H9 (cell line): ENCODE measurements around the gene ST6GAL2. TPM values are rescaled to one million over a fixed set of nuclear protein-coding genes. Genes with fewer than 3 reads are reported as not detected.

Experiments used
- DNase-seq: peaks from one replicate; pipeline ENCODE4 v3.0.0-alpha.2; 2017
- H2AFZ ChIP-seq: one replicate; pipeline ENCODE4 v1.6.1; 2013; ENCODE audit warnings: mild to moderate bottlenecking, low read length, control low read depth, moderate library complexity
- H2AK5ac ChIP-seq: 2 replicates; pipeline ENCODE4 v1.6.1; 2013; ENCODE audit warnings: low read length, control low read depth, mixed read lengths; ENCODE audit not compliant: insufficient read length
- H2BK120ac ChIP-seq: one replicate; pipeline ENCODE4 v1.6.1; 2013; ENCODE audit warnings: low read depth, mild to moderate bottlenecking, low read length, control low read depth, inconsistent platforms; ENCODE audit not compliant: poor library complexity, severe bottlenecking
- H2BK12ac ChIP-seq: 2 replicates; pipeline ENCODE4 v1.6.1; 2013; ENCODE audit warnings: low read length, control low read depth, mixed read lengths, low read depth; ENCODE audit not compliant: insufficient read length
- H2BK15ac ChIP-seq: 2 replicates; pipeline ENCODE4 v1.6.1; 2013; ENCODE audit warnings: low read depth, low read length, control low read depth
- H2BK20ac ChIP-seq: one replicate; pipeline ENCODE4 v1.6.1; 2013; ENCODE audit warnings: low read depth, mild to moderate bottlenecking, low read length, control low read depth, inconsistent platforms; ENCODE audit not compliant: poor library complexity, severe bottlenecking
- H2BK5ac ChIP-seq: 2 replicates; pipeline ENCODE4 v1.6.1; 2013; ENCODE audit warnings: low read length, control low read depth, mixed read lengths; ENCODE audit not compliant: insufficient read length
- H3K14ac ChIP-seq: 2 replicates; pipeline ENCODE4 v1.6.1; 2013; ENCODE audit warnings: low read length, control low read depth; ENCODE audit not compliant: insufficient read depth
- H3K18ac ChIP-seq: 2 replicates; pipeline ENCODE4 v1.6.1; 2013; ENCODE audit warnings: low read depth, mild to moderate bottlenecking, mixed read lengths, low read length, control low read depth; ENCODE audit not compliant: insufficient read length
- H3K23ac ChIP-seq: 2 replicates; pipeline ENCODE4 v1.6.1; 2013; ENCODE audit warnings: low read length, control low read depth, mixed read lengths, low read depth; ENCODE audit not compliant: insufficient read length
- H3K23me2 ChIP-seq: 2 replicates; pipeline ENCODE4 v1.6.1; 2013; ENCODE audit warnings: low read depth, mild to moderate bottlenecking, mixed read lengths, low read length, control low read depth; ENCODE audit not compliant: insufficient read length, poor library complexity, severe bottlenecking
- H3K27ac ChIP-seq: 2 replicates; pipeline ENCODE4 v1.5.1; 2013; ENCODE audit warnings: low read length, control low read depth, mixed read lengths, low read depth; ENCODE audit not compliant: insufficient read length
- H3K27me3 ChIP-seq: 2 replicates; pipeline ENCODE4 v1.6.1; 2013; ENCODE audit warnings: low read length, control low read depth, inconsistent platforms; ENCODE audit not compliant: insufficient read depth
- H3K4ac ChIP-seq: 2 replicates; pipeline ENCODE4 v1.6.1; 2013; ENCODE audit warnings: low read depth, mild to moderate bottlenecking, control low read depth, inconsistent platforms, low read length, moderate library complexity
- H3K4me1 ChIP-seq: 2 replicates; pipeline ENCODE4 v1.6.1; 2013; ENCODE audit warnings: low read length, control low read depth, inconsistent platforms; ENCODE audit not compliant: insufficient read depth
- H3K4me2 ChIP-seq: 2 replicates; pipeline ENCODE4 v1.6.1; 2013; ENCODE audit warnings: low read length, control low read depth, mixed read lengths; ENCODE audit not compliant: insufficient read length, insufficient read depth
- H3K56ac ChIP-seq: 2 replicates; pipeline ENCODE4 v1.6.1; 2013; ENCODE audit warnings: low read depth, mild to moderate bottlenecking, mixed read lengths, low read length, control low read depth; ENCODE audit not compliant: insufficient read length
- H3K79me1 ChIP-seq: 2 replicates; pipeline ENCODE4 v1.6.1; 2013; ENCODE audit warnings: low read depth, mild to moderate bottlenecking, moderate library complexity, low read length, control low read depth, inconsistent platforms; ENCODE audit not compliant: insufficient read depth, poor library complexity, severe bottlenecking
- H3K79me2 ChIP-seq: 2 replicates; pipeline ENCODE4 v1.6.1; 2013; ENCODE audit warnings: low read length, control low read depth, inconsistent platforms; ENCODE audit not compliant: insufficient read depth
- H3K9ac ChIP-seq: 2 replicates; pipeline ENCODE4 v1.6.1; 2013; ENCODE audit warnings: low read length, control low read depth, mixed read lengths; ENCODE audit not compliant: insufficient read length; ENCODE audit errors: extremely low read depth
- H3K9me3 ChIP-seq: one replicate; pipeline ENCODE4 v1.6.1; 2013; ENCODE audit warnings: low read depth, low read length, inconsistent platforms; ENCODE audit not compliant: control insufficient read depth
- H3T11ph ChIP-seq: one replicate; pipeline ENCODE4 v1.6.1; 2013; ENCODE audit warnings: mild to moderate bottlenecking, low read length, control low read depth, inconsistent platforms
- H4K20me1 ChIP-seq: one replicate; pipeline ENCODE4 v1.6.1; 2013; ENCODE audit not compliant: control insufficient read depth, insufficient read length, insufficient read depth
- H4K5ac ChIP-seq: 2 replicates; pipeline ENCODE4 v1.6.1; 2013; ENCODE audit warnings: low read depth, mild to moderate bottlenecking, mixed read lengths, low read length, control low read depth; ENCODE audit not compliant: insufficient read length
- H4K8ac ChIP-seq: replicated peaks from 2 replicates; pipeline ENCODE4 v1.6.1; 2013; ENCODE audit warnings: low read length, control low read depth, mixed read lengths, low read depth; ENCODE audit not compliant: insufficient read length
- H4K91ac ChIP-seq: 2 replicates; pipeline ENCODE4 v1.6.1; 2013; ENCODE audit warnings: low read depth, mild to moderate bottlenecking, moderate library complexity, mixed read lengths, low read length, control low read depth; ENCODE audit not compliant: insufficient read length
- H3K27ac Mint-ChIP-seq, 3 experiments: 2 replicates in 2 of 3; 3 replicates in 1 of 3; pipeline ENCODE4 v1.8.0; 2020 to 2021; ENCODE audit warnings: mixed read lengths in 3 of 3, mild to moderate bottlenecking in 1 of 3, moderate library complexity in 1 of 3
- H3K27me3 Mint-ChIP-seq: 2 replicates; pipeline ENCODE4 v1.8.0; 2021; ENCODE audit warnings: low read depth, mild to moderate bottlenecking, moderate library complexity, mixed read lengths
- H3K36me3 Mint-ChIP-seq, 3 experiments: 2 replicates in 2 of 3; 3 replicates in 1 of 3; pipeline ENCODE4 v1.8.0; 2020 to 2021; ENCODE audit warnings: low read depth in 3 of 3, mixed read lengths in 3 of 3; ENCODE audit not compliant: insufficient read depth in 1 of 3
- H3K4me1 Mint-ChIP-seq, 2 experiments: 2 replicates each; pipeline ENCODE4 v1.8.0; 2020; ENCODE audit warnings: mixed read lengths in 2 of 2
- H3K4me3 Mint-ChIP-seq, 2 experiments: 2 replicates in 1 of 2; 3 replicates in 1 of 2; pipeline ENCODE4 v1.8.0; 2020 to 2021; ENCODE audit warnings: mild to moderate bottlenecking in 2 of 2, mixed read lengths in 2 of 2, moderate library complexity in 1 of 2
- H3K9me3 Mint-ChIP-seq, 2 experiments: 2 replicates in 1 of 2; 3 replicates in 1 of 2; pipeline ENCODE4 v1.8.0; 2020; ENCODE audit warnings: mild to moderate bottlenecking in 2 of 2, mixed read lengths in 2 of 2, moderate library complexity in 1 of 2
- WGBS: extraction: QIAGEN DNeasy Blood & Tissue Kit; methylation state at CpG from one replicate; pipeline ENCODE4 v1.1.7; 2013; ENCODE audit warnings: missing lambda C conversion rate, low lambda C conversion rate, mixed read lengths; ENCODE audit not compliant: insufficient read length; ENCODE audit errors: extremely low coverage; 5-methylcytosine and 5-hydroxymethylcytosine counted together
- total RNA-seq: library from RNA; stranded (reverse); gene quantifications from 2 replicates; pipeline ENCODE4 v1.2.1, GENCODE V29; 2021
- TF ChIP-seq, protein P1 (sequence below): fragments of 200-600 bp; sonication (generic); conservative IDR thresholded peaks from 3 replicates; pipeline ENCODE4 v1.8.0; 2021; ENCODE audit warnings: antibody characterized with exemption, mild to moderate bottlenecking

ST6GAL2 gene
- total RNA-seq, 1 experiment from 2014 or later = 7.6 TPM

DNA sequence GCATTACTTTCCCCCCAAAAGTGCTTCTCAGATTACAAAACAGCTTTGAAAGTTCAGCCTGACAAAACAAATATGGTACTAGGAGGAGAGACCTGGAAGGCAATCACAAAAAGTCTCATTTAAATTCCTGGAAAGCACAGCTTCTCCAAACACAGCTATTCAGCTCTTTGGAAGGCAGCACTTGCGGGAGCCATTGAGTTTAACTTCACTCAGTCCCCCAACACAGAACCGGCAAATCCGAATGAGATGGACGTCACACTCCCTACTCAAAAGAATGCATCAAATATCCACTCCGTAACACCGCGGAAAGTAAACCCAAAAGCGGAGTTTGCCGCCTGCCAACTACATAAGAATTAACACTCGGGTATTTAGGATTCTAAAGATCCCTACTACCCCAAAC lies 638 bp downstream of the ST6GAL2 start:
- H4K5ac ChIP-seq = no peak overlapping the region
- no peak overlapping the region for H2AK5ac ChIP-seq
- peak overlapping the region in 1 of 3 experiments; percentile 78; a peak in 1 of 7 replicates for H3K27ac Mint-ChIP-seq
- no peak overlapping the region for H2BK15ac ChIP-seq
- peak overlapping the region; percentile 80 to 99 for H3K4me3 Mint-ChIP-seq
- H3K23ac ChIP-seq = no peak overlapping the region
- peaks cover 42% of the 10 kb centered on the region for H3K27me3 Mint-ChIP-seq
- H3K79me1 ChIP-seq = no peaks in the 10 kb centered on the region
- H3K79me2 ChIP-seq = peaks cover under 1% of the 10 kb centered on the region; the same call in 1 of the 2 replicates
- no peak overlapping the region for H3K4ac ChIP-seq
- no peak overlapping the region for H4K91ac ChIP-seq
- no peak overlapping the region for H3K27ac ChIP-seq
- H3K36me3 Mint-ChIP-seq = peaks cover 0 to 4% (median 0%) of the 10 kb centered on the region in 3 experiments; a peak in 1 of 7 replicates
- peak overlapping the region; percentile 88 for H3K4me2 ChIP-seq
- WGBS = no CpG with 5 or more reads among the region's 10 CpGs
- DNase-seq = no peak
- TF ChIP-seq, protein P1, sequence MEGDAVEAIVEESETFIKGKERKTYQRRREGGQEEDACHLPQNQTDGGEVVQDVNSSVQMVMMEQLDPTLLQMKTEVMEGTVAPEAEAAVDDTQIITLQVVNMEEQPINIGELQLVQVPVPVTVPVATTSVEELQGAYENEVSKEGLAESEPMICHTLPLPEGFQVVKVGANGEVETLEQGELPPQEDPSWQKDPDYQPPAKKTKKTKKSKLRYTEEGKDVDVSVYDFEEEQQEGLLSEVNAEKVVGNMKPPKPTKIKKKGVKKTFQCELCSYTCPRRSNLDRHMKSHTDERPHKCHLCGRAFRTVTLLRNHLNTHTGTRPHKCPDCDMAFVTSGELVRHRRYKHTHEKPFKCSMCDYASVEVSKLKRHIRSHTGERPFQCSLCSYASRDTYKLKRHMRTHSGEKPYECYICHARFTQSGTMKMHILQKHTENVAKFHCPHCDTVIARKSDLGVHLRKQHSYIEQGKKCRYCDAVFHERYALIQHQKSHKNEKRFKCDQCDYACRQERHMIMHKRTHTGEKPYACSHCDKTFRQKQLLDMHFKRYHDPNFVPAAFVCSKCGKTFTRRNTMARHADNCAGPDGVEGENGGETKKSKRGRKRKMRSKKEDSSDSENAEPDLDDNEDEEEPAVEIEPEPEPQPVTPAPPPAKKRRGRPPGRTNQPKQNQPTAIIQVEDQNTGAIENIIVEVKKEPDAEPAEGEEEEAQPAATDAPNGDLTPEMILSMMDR = no peak
- H2BK5ac ChIP-seq = no peak overlapping the region
- no peak overlapping the region for H4K8ac ChIP-seq
- no peak overlapping the region for H2BK20ac ChIP-seq
- peaks cover 41% of the 10 kb centered on the region in 2 experiments for H3K4me1 Mint-ChIP-seq
- H3K18ac ChIP-seq = no peak overlapping the region
- H3K9ac ChIP-seq = peak overlapping the region; percentile 39
- no peak overlapping the region for H2BK12ac ChIP-seq
- H3K4me1 ChIP-seq = no peaks in the 10 kb centered on the region
- H2BK120ac ChIP-seq = no peak overlapping the region
- no peaks in the 10 kb centered on the region for H3K9me3 ChIP-seq
- H3K14ac ChIP-seq = no peak overlapping the region
- H2AFZ ChIP-seq = no peak overlapping the region
- no peak overlapping the region for H3T11ph ChIP-seq
- no peaks in the 10 kb centered on the region for H4K20me1 ChIP-seq
- H3K27me3 ChIP-seq = no peaks in the 10 kb centered on the region; the same call in 1 of the 2 replicates
- peaks cover 18% of the 10 kb centered on the region for H3K23me2 ChIP-seq
- H3K9me3 Mint-ChIP-seq = no peaks in the 10 kb centered on the region; a peak in 2 of 5 replicates
- H3K56ac ChIP-seq = no peak overlapping the region
